ENCODE results near the gene NEGR1. TPM values are rescaled to one million over a fixed set of nuclear protein-coding genes. Genes with fewer than 3 reads are reported as not detected.

Gene NEGR1
- total RNA-seq, 1 experiment from 2014 or later: 0.05 TPM

GRCh38 chr1:71461416-71461815 is 820.9 kb downstream of the NEGR1 start:
- no peaks in the 10 kb centered on the region for H3K79me2 ChIP-seq (ENCODE audit: insufficient read depth, low read length)
- no TSS peak for BruUV-seq (replicated peaks)
- no peaks in the 10 kb centered on the region for H3K4me1 ChIP-seq (ENCODE audit: control insufficient read depth in 1 of 2, insufficient read depth in 2 of 2, low read length in 2 of 2)
- DNase-seq (ENCODE audit: low read depth, low spot score): no peak
- peaks cover 4 to 17% of the 10 kb centered on the region in 2 experiments; a peak in 1 of 4 replicates for H3K9me3 ChIP-seq (ENCODE audit: control insufficient read depth in 1 of 2, insufficient read depth in 1 of 2, low read depth in 1 of 2, low read length in 2 of 2)
- no peak overlapping the region for H3K9ac ChIP-seq (ENCODE audit: low read length)
- ChIA-PET POLR2A (no interaction called here), CTCF (no interaction called here), RAD21 (ENCODE audit: low non-redundant PET in 1 of 2, low total read pairs in 2 of 2, uncharacterized antibody in 2 of 2, unreplicated experiment in 2 of 2) (no interaction called here)
- H3K4me2 ChIP-seq (ENCODE audit: low read length): no peak overlapping the region
- H3K9me2 ChIP-seq (ENCODE audit: insufficient read depth): no peaks in the 10 kb centered on the region
- H3K4me3 ChIP-seq (replicated peaks in 1 of 2; ENCODE audit: low read depth in 1 of 2, low read length in 2 of 2): no peak overlapping the region
- no peak for ATAC-seq
- intact Hi-C loops (cut with micrococcal nuclease): no loop called here
- no peaks in the 10 kb centered on the region for H3K27me3 ChIP-seq (ENCODE audit: insufficient read depth, low read length)
- TF ChIP-seq ZNF274 (IDR thresholded peaks at IDR 0.05; ENCODE audit: low read depth, low read length) (no peak), MAX (IDR thresholded peaks at IDR 0.05) (no peak), SP1 (IDR thresholded peaks at IDR 0.05; ENCODE audit: low read depth) (no peak), SRF (IDR thresholded peaks at IDR 0.05; ENCODE audit: low read depth) (no peak), POLR2A (IDR thresholded peaks at IDR 0.05; ENCODE audit: borderline replicate concordance, extremely low read depth, insufficient read depth, insufficient read length) (no peak)
- H4K20me1 ChIP-seq (ENCODE audit: insufficient read depth): no peaks in the 10 kb centered on the region
- H3K36me3 ChIP-seq (ENCODE audit: control insufficient read depth in 1 of 2, insufficient read depth in 2 of 2, low read length in 2 of 2): no peaks in the 10 kb centered on the region
- no peak overlapping the region for H2AFZ ChIP-seq (ENCODE audit: low read depth, low read length, poor library complexity, severe bottlenecking)
- H3K27ac ChIP-seq (ENCODE audit: low read depth, low read length): no peak overlapping the region

- TF ChIP-seq POLR2AphosphoS5 (IDR thresholded peaks at IDR 0.05; ENCODE audit: low read depth, low read length) (no peak), SRF (IDR thresholded peaks at IDR 0.05; ENCODE audit: low read depth) (no peak), YY1 (IDR thresholded peaks at IDR 0.05; ENCODE audit: extremely low read depth, insufficient replicate concordance, low read depth, low read length) (no peak), EZH2 (IDR thresholded peaks at IDR 0.05) (no peak), SP1 (IDR thresholded peaks at IDR 0.05; ENCODE audit: low read depth) (no peak), CEBPB (IDR thresholded peaks at IDR 0.05; ENCODE audit: low read depth) (no peak), ZBTB33 (IDR thresholded peaks at IDR 0.05; ENCODE audit: extremely low read depth, insufficient replicate concordance, low read length) (no peak), ZNF274 (IDR thresholded peaks at IDR 0.05; ENCODE audit: low read depth, low read length) (no peak), TCF7L2 (IDR thresholded peaks at IDR 0.05; ENCODE audit: borderline replicate concordance, extremely low read depth, insufficient read depth, insufficient read length) (no peak), EZH2phosphoT487 (IDR thresholded peaks at IDR 0.05; ENCODE audit: borderline replicate concordance) (no peak), ATF3 (IDR thresholded peaks at IDR 0.05) (no peak), EGR1 (IDR thresholded peaks at IDR 0.05; ENCODE audit: low read depth) (no peak), ELF1 (IDR thresholded peaks at IDR 0.05; ENCODE audit: borderline replicate concordance, low read depth) (no peak), JUND (IDR thresholded peaks at IDR 0.05) (no peak), POLR2A (IDR thresholded peaks at IDR 0.05; ENCODE audit: borderline replicate concordance, extremely low read depth, insufficient read depth, insufficient read length) (no peak), CBX3 (IDR thresholded peaks at IDR 0.05; ENCODE audit: low read depth) (no peak), MAX (IDR thresholded peaks at IDR 0.05) (no peak), FOSL1 (IDR thresholded peaks at IDR 0.05; ENCODE audit: low read depth) (no peak)
- intact Hi-C loops (cut with micrococcal nuclease): loop anchor here (5.0 kb wide), 1 partner anchor 51 kb away; no protein-coding TSS in a partner anchor
- no peak overlapping the region for H3K9ac ChIP-seq (ENCODE audit: low read length)
- no peaks in the 10 kb centered on the region for H3K79me2 ChIP-seq (ENCODE audit: insufficient read depth, low read length)
- H3K27me3 ChIP-seq (ENCODE audit: insufficient read depth, low read length): no peaks in the 10 kb centered on the region
- H3K36me3 ChIP-seq (ENCODE audit: control insufficient read depth in 1 of 2, insufficient read depth in 2 of 2, low read length in 2 of 2): no peaks in the 10 kb centered on the region
- no peak overlapping the region for H2AFZ ChIP-seq (ENCODE audit: low read depth, low read length, poor library complexity, severe bottlenecking)
- no peaks in the 10 kb centered on the region for H3K4me1 ChIP-seq (ENCODE audit: control insufficient read depth in 1 of 2, insufficient read depth in 2 of 2, low read length in 2 of 2)
- no peak overlapping the region for H3K4me2 ChIP-seq (ENCODE audit: low read length)
- H3K4me3 ChIP-seq (replicated peaks in 1 of 2; ENCODE audit: low read depth in 1 of 2, low read length in 2 of 2): no peak overlapping the region
- no TSS peak for BruUV-seq (replicated peaks)
- no peak overlapping the region for H3K27ac ChIP-seq (ENCODE audit: low read depth, low read length)
- H4K20me1 ChIP-seq (ENCODE audit: insufficient read depth): no peaks in the 10 kb centered on the region
- RAD21 ChIA-PET (ENCODE audit: low non-redundant PET in 1 of 2, low total read pairs in 2 of 2, uncharacterized antibody in 2 of 2, unreplicated experiment in 2 of 2): no interaction called here
- CTCF ChIA-PET: no interaction called here
- ATAC-seq: no peak
- DNase-seq (ENCODE audit: low read depth, low spot score): no peak
- POLR2A ChIA-PET: no interaction called here
- H3K9me2 ChIP-seq (ENCODE audit: insufficient read depth): no peaks in the 10 kb centered on the region
- peaks cover 0 to 14% of the 10 kb centered on the region in 2 experiments; a peak in 2 of 4 replicates for H3K9me3 ChIP-seq (ENCODE audit: control insufficient read depth in 1 of 2, insufficient read depth in 1 of 2, low read depth in 1 of 2, low read length in 2 of 2)
Measured at GRCh38 chr1:71448444-71448843, 833.9 kb downstream of the NEGR1 start.
